Kidney (tissue), 14 donors: ENCODE measurements around the gene LRRIQ3. TPM values are rescaled to one million over a fixed set of nuclear protein-coding genes. Genes with fewer than 3 reads are reported as not detected.

ENCODE experiments used
- DNase-seq, 5 donors: peaks; one replicate each; pipeline ENCODE4 v3.0.0-alpha.2; 2013 to 2020
- FAIRE-seq: peaks from 2 replicates; lab custom pipeline; 2012; peaks lifted over from hg19 to GRCh38; lab: Jason Lieb, UNC
- H3K27ac ChIP-seq, 2 donors: one replicate each; pipeline ENCODE4 v1.7.0; 2013; ENCODE audit warnings: low read depth in 2 of 2, low read length in 2 of 2, inconsistent platforms in 1 of 2
- H3K27me3 ChIP-seq: one replicate; pipeline ENCODE4 v1.7.1; 2013; ENCODE audit warnings: low read length, inconsistent platforms; ENCODE audit not compliant: control insufficient read depth, insufficient read depth
- H3K36me3 ChIP-seq, 3 donors: one replicate each; pipeline versions ENCODE4 v1.7.0 to v1.7.1; 2013; ENCODE audit warnings: low read length in 3 of 3, control low read depth in 1 of 3, inconsistent platforms in 1 of 3; ENCODE audit not compliant: insufficient read depth in 3 of 3, control insufficient read depth in 2 of 3
- H3K4me1 ChIP-seq, 3 donors: one replicate each; pipeline versions ENCODE4 v1.7.0 to v1.7.1; 2013; ENCODE audit warnings: low read length in 3 of 3, inconsistent platforms in 1 of 3, low read depth in 1 of 3; ENCODE audit not compliant: control insufficient read depth in 2 of 3, insufficient read depth in 2 of 3
- H3K4me3 ChIP-seq, 3 donors: one replicate each; pipeline versions ENCODE4 v1.7.0 to v1.8.1; 2013; ENCODE audit warnings: low read length in 3 of 3, control low read depth in 1 of 3, inconsistent platforms in 1 of 3
- H3K9ac ChIP-seq, 3 donors: one replicate each; pipeline versions ENCODE4 v1.7.0 to v1.7.1; 2013; ENCODE audit warnings: low read length in 3 of 3, control low read depth in 1 of 3, inconsistent platforms in 1 of 3
- H3K9me3 ChIP-seq, 3 donors: one replicate each; pipeline versions ENCODE4 v1.7.0 to v1.7.1; 2013; ENCODE audit warnings: low read length in 3 of 3, control low read depth in 1 of 3, inconsistent platforms in 1 of 3; ENCODE audit not compliant: control insufficient read depth in 2 of 3, insufficient read depth in 1 of 3
- intact Hi-C: fragments of 100-400 bp; cut with DNase I; formaldehyde crosslinking; loops from one replicate; pipeline ENCODE4 v1.11.1; 2022
- polyA plus RNA-seq: library from polyadenylated mRNA; stranded (reverse); fragments of 350-450 nt; fragmentation: Illumina TruSeq; extraction: RNeasy Lipid Tissue Mini Kit (QIAGEN cat#74804); gene quantifications from one replicate; pipeline ENCODE4 v1.2.3, GENCODE V29; 2014; ENCODE audit warnings: low read depth, low replicate concordance; ENCODE audit not compliant: insufficient read depth
- total RNA-seq: library from RNA; stranded (reverse); fragmentation: NEBNext Ultra II Directional; extraction: Animal tissue kit (Norgen Biotek cat#: 25700); gene quantifications from one replicate; pipeline ENCODE4 v1.2.1, GENCODE V29; 2021
- TF ChIP-seq, protein P1 (sequence below): IDR thresholded peaks from 3 replicates; pipeline ENCODE4 v1.5.1; 2012; ENCODE audit warnings: mild to moderate bottlenecking, moderate library complexity, borderline replicate concordance; ENCODE audit not compliant: insufficient read depth; ENCODE audit errors: extremely low read depth
- donor health status: control.
- donor health status: control.
- donor health status: control.
- donor health status: control.
- donor health status: control.
- donor health status: DM: yes; HTN: yes; CAD: no.
- donor health status: Normal renal cell carcinoma (clear cell type).

Gene LRRIQ3
- total and polyA plus RNA-seq, 2 donors from 2014 or later: 1.6 to 2.4 TPM

GRCh38 chr1:74057719-74058118 lies 140.3 kb downstream of the LRRIQ3 start:
- Histone ChIP-seq H3K4me3 (no peak overlapping the region), H3K36me3 (no peaks in the 10 kb centered on the region), H3K9ac (no peak overlapping the region), H3K27me3 (no peaks in the 10 kb centered on the region), H3K9me3 (no peaks in the 10 kb centered on the region), H3K27ac (no peak overlapping the region), H3K4me1 (no peaks in the 10 kb centered on the region)
- FAIRE-seq (no peak), DNase-seq (no peak)
- intact Hi-C loops: no loop called here
- TF ChIP-seq, protein P1, sequence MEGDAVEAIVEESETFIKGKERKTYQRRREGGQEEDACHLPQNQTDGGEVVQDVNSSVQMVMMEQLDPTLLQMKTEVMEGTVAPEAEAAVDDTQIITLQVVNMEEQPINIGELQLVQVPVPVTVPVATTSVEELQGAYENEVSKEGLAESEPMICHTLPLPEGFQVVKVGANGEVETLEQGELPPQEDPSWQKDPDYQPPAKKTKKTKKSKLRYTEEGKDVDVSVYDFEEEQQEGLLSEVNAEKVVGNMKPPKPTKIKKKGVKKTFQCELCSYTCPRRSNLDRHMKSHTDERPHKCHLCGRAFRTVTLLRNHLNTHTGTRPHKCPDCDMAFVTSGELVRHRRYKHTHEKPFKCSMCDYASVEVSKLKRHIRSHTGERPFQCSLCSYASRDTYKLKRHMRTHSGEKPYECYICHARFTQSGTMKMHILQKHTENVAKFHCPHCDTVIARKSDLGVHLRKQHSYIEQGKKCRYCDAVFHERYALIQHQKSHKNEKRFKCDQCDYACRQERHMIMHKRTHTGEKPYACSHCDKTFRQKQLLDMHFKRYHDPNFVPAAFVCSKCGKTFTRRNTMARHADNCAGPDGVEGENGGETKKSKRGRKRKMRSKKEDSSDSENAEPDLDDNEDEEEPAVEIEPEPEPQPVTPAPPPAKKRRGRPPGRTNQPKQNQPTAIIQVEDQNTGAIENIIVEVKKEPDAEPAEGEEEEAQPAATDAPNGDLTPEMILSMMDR: no peak

DNA sequence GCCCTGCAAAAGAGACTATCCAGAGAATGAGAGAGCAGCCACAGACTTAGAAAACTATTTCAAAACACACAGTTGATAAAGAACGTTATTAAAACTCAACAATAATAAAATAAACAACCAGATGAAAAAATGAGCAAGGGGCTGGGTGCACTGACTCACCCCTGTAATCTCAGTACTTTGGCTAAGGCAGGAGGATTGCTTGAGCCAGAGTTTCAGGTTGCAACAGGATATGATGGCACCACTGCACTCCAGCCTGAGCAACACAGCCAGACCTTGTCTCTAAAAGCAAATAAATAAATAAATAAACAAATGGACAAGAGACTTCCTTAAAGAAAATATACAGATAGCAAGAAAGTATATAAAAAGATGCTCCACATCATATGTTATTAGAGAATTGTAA lies 144.6 kb downstream of the LRRIQ3 start:
- Histone ChIP-seq H3K27ac (no peak overlapping the region), H3K9me3 (no peaks in the 10 kb centered on the region), H3K27me3 (no peaks in the 10 kb centered on the region), H3K4me1 (no peaks in the 10 kb centered on the region), H3K9ac (no peak overlapping the region), H3K4me3 (no peak overlapping the region), H3K36me3 (no peaks in the 10 kb centered on the region)
- DNase-seq: no peak
- intact Hi-C loops: no loop called here
- no peak for FAIRE-seq
- TF ChIP-seq, protein P1: no peak

- H3K4me1 ChIP-seq: no peaks in the 10 kb centered on the region
- no peak for FAIRE-seq
- TF ChIP-seq, protein P1: no peak
- no peaks in the 10 kb centered on the region for H3K27me3 ChIP-seq
- DNase-seq: no peak
- H3K36me3 ChIP-seq: no peaks in the 10 kb centered on the region
- H3K4me3 ChIP-seq: no peak overlapping the region
- H3K9ac ChIP-seq: no peak overlapping the region
- intact Hi-C loops: no loop called here
- no peak overlapping the region for H3K27ac ChIP-seq
- no peaks in the 10 kb centered on the region for H3K9me3 ChIP-seq
Observed at GRCh38 chr1:74050386-74050785, 147.6 kb downstream of the LRRIQ3 start.

DNA sequence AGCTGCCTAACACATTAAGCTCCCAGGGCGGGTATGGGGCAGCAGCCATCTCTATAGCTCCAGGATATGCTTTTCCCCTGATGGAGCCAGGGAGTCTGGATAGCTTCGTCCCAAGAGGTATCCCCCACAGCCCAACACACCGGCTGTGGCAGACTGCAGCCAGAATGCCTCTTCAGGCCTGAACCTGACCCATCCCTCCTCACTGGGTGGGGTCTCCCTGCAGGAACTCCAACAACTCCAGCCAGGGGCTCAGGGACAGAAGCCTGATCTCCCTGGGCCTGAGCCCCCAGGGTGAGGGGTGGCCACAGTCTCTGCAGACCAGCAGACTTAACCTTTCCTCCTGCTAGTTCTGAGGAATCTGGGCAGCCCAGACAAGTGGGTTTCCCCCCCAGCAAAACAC lies 159.9 kb downstream of the LRRIQ3 start:
- Histone ChIP-seq H3K4me1 (no peaks in the 10 kb centered on the region), H3K9ac (no peak overlapping the region), H3K4me3 (no peak overlapping the region), H3K27me3 (no peaks in the 10 kb centered on the region), H3K9me3 (no peaks in the 10 kb centered on the region), H3K27ac (no peak overlapping the region), H3K36me3 (no peaks in the 10 kb centered on the region)
- FAIRE-seq: no peak
- DNase-seq: no peak
- TF ChIP-seq, protein P1: no peak
- intact Hi-C loops: no loop called here
